Measurements from ENCODE around the gene ARHGAP25.
"Not testable (repeated sequence)": the region's sequence is repeated elsewhere in the genome, so short reads cannot be mapped to it uniquely, and the experiment has no call there.

The ARHGAP25 gene

GRCh38 chr2:68789603-68790002 is 55.0 kb downstream of the ARHGAP25 start:
- CTCF ChIA-PET: no interaction called here
- no peak for DNase-seq
- Mint-ChIP-seq H3K4me1 (peaks cover 18% of the 10 kb centered on the region), H3K4me3 (no peak overlapping the region), H3K27me3 (no peaks in the 10 kb centered on the region), H3K36me3 (peaks cover 41% of the 10 kb centered on the region), H3K27ac (peak overlapping the region; percentile 38), H3K9me3 (no peaks in the 10 kb centered on the region)

GRCh38 chr2:68790600-68790999 is 56.0 kb downstream of the ARHGAP25 start:
- no peak overlapping the region for H3K4me3 Mint-ChIP-seq
- H3K27ac Mint-ChIP-seq: peak overlapping the region; percentile 16
- H3K4me1 Mint-ChIP-seq: peaks cover 28% of the 10 kb centered on the region
- no peaks in the 10 kb centered on the region for H3K9me3 Mint-ChIP-seq
- no peaks in the 10 kb centered on the region for H3K27me3 Mint-ChIP-seq
- no peak for DNase-seq
- CTCF ChIA-PET: interaction anchor here (1.7 kb wide), 1 partner anchor 39 kb away, joined by 5 read pairs; no protein-coding TSS in a partner anchor
- peaks cover 50% of the 10 kb centered on the region for H3K36me3 Mint-ChIP-seq

GRCh38 chr2:68791914-68792313 is 57.3 kb downstream of the ARHGAP25 start:
- Mint-ChIP-seq H3K36me3 (peaks cover 63% of the 10 kb centered on the region), H3K27me3 (no peaks in the 10 kb centered on the region), H3K4me3 (no peak overlapping the region), H3K4me1 (peaks cover 40% of the 10 kb centered on the region), H3K9me3 (peaks cover 4% of the 10 kb centered on the region), H3K27ac (peak overlapping the region; percentile 53)
- CTCF ChIA-PET: interaction anchor here (1.7 kb wide), 1 partner anchor 40 kb away, joined by 5 read pairs; no protein-coding TSS in a partner anchor
- DNase-seq: no peak

- DNase-seq: no peak
- CTCF ChIA-PET: interaction anchor here (1.0 kb wide), 1 partner anchor 22 kb away, joined by 4 read pairs; no protein-coding TSS in a partner anchor
- Mint-ChIP-seq H3K27ac (no peak overlapping the region), H3K4me1 (peaks cover 44% of the 10 kb centered on the region), H3K27me3 (no peaks in the 10 kb centered on the region), H3K9me3 (peaks cover 4% of the 10 kb centered on the region), H3K36me3 (peaks cover 71% of the 10 kb centered on the region), H3K4me3 (no peak overlapping the region)
Measured at GRCh38 chr2:68792751-68793150, 58.1 kb downstream of the ARHGAP25 start.

- Mint-ChIP-seq H3K4me1 (peaks cover 57% of the 10 kb centered on the region), H3K27ac (peak overlapping the region; percentile 80), H3K9me3 (peaks cover 4% of the 10 kb centered on the region), H3K36me3 (peaks cover 83% of the 10 kb centered on the region), H3K4me3 (peak overlapping the region; percentile 1), H3K27me3 (no peaks in the 10 kb centered on the region)
- DNase-seq: peak; percentile 27
- CTCF ChIA-PET: interaction anchor here (0.8 kb wide), 1 partner anchor 38 kb away, joined by 3 read pairs; no protein-coding TSS in a partner anchor
Measured at GRCh38 chr2:68796295-68796905, 61.8 kb downstream of the ARHGAP25 start.

- peaks cover 67% of the 10 kb centered on the region for H3K36me3 Mint-ChIP-seq
- H3K27ac Mint-ChIP-seq: peak overlapping the region; percentile 35
- no peaks in the 10 kb centered on the region for H3K27me3 Mint-ChIP-seq
- peaks cover 4% of the 10 kb centered on the region for H3K9me3 Mint-ChIP-seq
- H3K4me3 Mint-ChIP-seq: no peak overlapping the region
- no peak for DNase-seq
- H3K4me1 Mint-ChIP-seq: peaks cover 46% of the 10 kb centered on the region
- CTCF ChIA-PET: interaction anchor here (0.9 kb wide), 1 partner anchor 47 kb away, joined by 3 read pairs; no protein-coding TSS in a partner anchor
Measured at GRCh38 chr2:68798569-68798968, 64.0 kb downstream of the ARHGAP25 start.

- CTCF ChIA-PET: interaction anchor here (0.9 kb wide), 1 partner anchor 47 kb away, joined by 3 read pairs; no protein-coding TSS in a partner anchor
- Mint-ChIP-seq H3K4me3 (no peak overlapping the region), H3K9me3 (peaks cover 4% of the 10 kb centered on the region), H3K27ac (peak overlapping the region; percentile 35), H3K4me1 (peaks cover 42% of the 10 kb centered on the region), H3K36me3 (peaks cover 65% of the 10 kb centered on the region), H3K27me3 (no peaks in the 10 kb centered on the region)
- DNase-seq: no peak
Measured at GRCh38 chr2:68799140-68800026, 64.8 kb downstream of the ARHGAP25 start.

GRCh38 chr2:68800027-68800401 is 65.4 kb downstream of the ARHGAP25 start:
- peaks cover 35% of the 10 kb centered on the region for H3K4me1 Mint-ChIP-seq
- H3K27me3 Mint-ChIP-seq: no peaks in the 10 kb centered on the region
- peaks cover 65% of the 10 kb centered on the region for H3K36me3 Mint-ChIP-seq
- peaks cover 4% of the 10 kb centered on the region for H3K9me3 Mint-ChIP-seq
- peak overlapping the region; percentile 49 for H3K27ac Mint-ChIP-seq
- no peak overlapping the region for H3K4me3 Mint-ChIP-seq
- CTCF ChIA-PET: no interaction called here
- DNase-seq: no peak

- H3K36me3 Mint-ChIP-seq: peaks cover 66% of the 10 kb centered on the region
- H3K27ac Mint-ChIP-seq: no peak overlapping the region
- CTCF ChIA-PET: no interaction called here
- H3K9me3 Mint-ChIP-seq: peaks cover 4% of the 10 kb centered on the region
- no peak for DNase-seq
- H3K4me3 Mint-ChIP-seq: no peak overlapping the region
- H3K27me3 Mint-ChIP-seq: no peaks in the 10 kb centered on the region
- peaks cover 30% of the 10 kb centered on the region for H3K4me1 Mint-ChIP-seq
Measured at GRCh38 chr2:68800517-68800916, 65.9 kb downstream of the ARHGAP25 start.

- H3K27me3 Mint-ChIP-seq, CTCF ChIA-PET, DNase-seq, H3K27ac Mint-ChIP-seq, H3K9me3 Mint-ChIP-seq, H3K4me3 Mint-ChIP-seq: not testable (repeated sequence)
- Mint-ChIP-seq H3K36me3 (peaks cover 62% of the 10 kb centered on the region), H3K4me1 (peaks cover 19% of the 10 kb centered on the region)
Measured at GRCh38 chr2:68802161-68802560, 67.5 kb downstream of the ARHGAP25 start.

GRCh38 chr2:68805025-68805424 is 70.4 kb downstream of the ARHGAP25 start:
- Mint-ChIP-seq H3K27ac (no peak overlapping the region), H3K4me1 (peaks cover 22% of the 10 kb centered on the region), H3K27me3 (no peaks in the 10 kb centered on the region), H3K36me3 (peaks cover 62% of the 10 kb centered on the region), H3K4me3 (no peak overlapping the region), H3K9me3 (no peaks in the 10 kb centered on the region)
- no peak for DNase-seq
- CTCF ChIA-PET: no interaction called here

GRCh38 chr2:68806511-68807109 is 72.0 kb downstream of the ARHGAP25 start:
- Mint-ChIP-seq H3K27ac (no peak overlapping the region), H3K4me3 (no peak overlapping the region), H3K27me3 (no peaks in the 10 kb centered on the region), H3K9me3 (no peaks in the 10 kb centered on the region), H3K4me1 (peaks cover 24% of the 10 kb centered on the region), H3K36me3 (peaks cover 58% of the 10 kb centered on the region)
- DNase-seq: no peak
- CTCF ChIA-PET: no interaction called here

- no peak for DNase-seq
- H3K27ac Mint-ChIP-seq: peak overlapping the region; percentile 49
- no peaks in the 10 kb centered on the region for H3K27me3 Mint-ChIP-seq
- H3K4me1 Mint-ChIP-seq: peaks cover 24% of the 10 kb centered on the region
- H3K4me3 Mint-ChIP-seq: no peak overlapping the region
- CTCF ChIA-PET: no interaction called here
- no peaks in the 10 kb centered on the region for H3K9me3 Mint-ChIP-seq
- H3K36me3 Mint-ChIP-seq: peaks cover 70% of the 10 kb centered on the region
Measured at GRCh38 chr2:68807821-68808266, 73.2 kb downstream of the ARHGAP25 start.
